Measurements from ENCODE around the gene PTPN9.
"Not testable (repeated sequence)": the region's sequence is repeated elsewhere in the genome, so short reads cannot be mapped to it uniquely, and the experiment has no call there.

PTPN9 gene

GRCh38 chr15:75452865-75453702, 126.0 kb downstream of the PTPN9 start:
- peak; percentile 22 for DNase-seq

- peak; percentile 28 for DNase-seq
Measured at GRCh38 chr15:75452364-75452864, 126.7 kb downstream of the PTPN9 start.

DNA sequence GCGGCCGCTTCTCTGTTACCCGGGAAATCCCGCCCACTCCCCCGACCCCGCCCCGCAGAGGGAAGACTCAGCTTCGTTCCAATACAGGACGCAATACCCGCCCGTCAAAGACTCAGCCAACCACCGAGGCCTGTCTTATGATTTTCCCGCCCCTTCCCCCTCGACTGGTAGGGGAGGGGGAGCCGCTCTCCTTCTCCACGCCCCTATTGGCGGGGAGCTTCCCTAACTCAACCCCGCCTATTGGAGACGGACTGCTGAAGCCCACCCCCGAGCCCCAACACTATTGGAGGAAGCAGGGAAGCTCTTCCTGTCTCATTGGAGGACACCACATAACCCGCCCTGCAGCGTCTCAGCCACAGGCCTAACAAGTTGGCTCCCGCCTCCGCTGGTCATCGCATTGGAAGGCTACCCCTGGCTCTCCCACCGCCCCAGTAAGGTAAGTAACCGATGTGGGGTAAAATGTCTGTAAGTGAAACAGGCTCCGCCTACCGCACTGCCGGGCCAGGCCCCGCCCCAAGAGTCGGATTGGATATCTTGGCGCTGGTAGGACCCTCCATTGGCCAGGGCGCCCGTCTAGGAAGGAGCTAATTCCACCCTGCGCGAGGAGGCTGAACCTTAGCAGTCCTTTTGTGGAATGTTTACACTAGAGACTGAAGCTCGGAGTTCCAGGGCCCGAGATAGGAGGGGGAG, 127.3 kb downstream of the PTPN9 start, which contains the start of gene SIN3A:
Gene SIN3A (minus strand): TSS at position 17 of the 690 bp plus-strand sequence. CDS start 21,315 bp downstream, outside the sequence.
- DNase-seq: peak; percentile 99

DNA sequence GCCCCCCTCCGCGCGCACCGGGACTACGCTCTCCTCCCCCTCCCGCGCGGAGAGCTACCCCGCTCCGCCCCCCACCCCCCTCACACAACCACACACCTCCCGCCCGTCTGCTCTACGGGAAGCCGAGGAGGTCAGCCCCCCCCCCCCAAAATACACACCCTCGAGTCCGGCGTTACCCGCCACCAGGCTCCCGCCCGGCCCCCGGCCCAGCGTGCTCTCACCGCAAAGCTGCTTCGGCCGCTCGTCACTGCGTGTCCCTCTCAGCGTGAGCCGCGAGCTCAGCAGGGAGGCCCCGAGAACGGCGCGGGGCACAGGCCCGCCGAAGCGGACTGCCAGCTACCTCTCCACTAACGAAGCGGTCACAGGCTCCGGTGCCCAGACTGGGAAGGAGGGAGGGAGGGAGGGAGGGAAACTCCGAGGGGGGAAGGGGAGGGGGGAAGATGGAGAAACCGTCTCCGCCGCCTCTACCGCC, 127.9 kb downstream of the PTPN9 start:
- DNase-seq: no peak

DNA sequence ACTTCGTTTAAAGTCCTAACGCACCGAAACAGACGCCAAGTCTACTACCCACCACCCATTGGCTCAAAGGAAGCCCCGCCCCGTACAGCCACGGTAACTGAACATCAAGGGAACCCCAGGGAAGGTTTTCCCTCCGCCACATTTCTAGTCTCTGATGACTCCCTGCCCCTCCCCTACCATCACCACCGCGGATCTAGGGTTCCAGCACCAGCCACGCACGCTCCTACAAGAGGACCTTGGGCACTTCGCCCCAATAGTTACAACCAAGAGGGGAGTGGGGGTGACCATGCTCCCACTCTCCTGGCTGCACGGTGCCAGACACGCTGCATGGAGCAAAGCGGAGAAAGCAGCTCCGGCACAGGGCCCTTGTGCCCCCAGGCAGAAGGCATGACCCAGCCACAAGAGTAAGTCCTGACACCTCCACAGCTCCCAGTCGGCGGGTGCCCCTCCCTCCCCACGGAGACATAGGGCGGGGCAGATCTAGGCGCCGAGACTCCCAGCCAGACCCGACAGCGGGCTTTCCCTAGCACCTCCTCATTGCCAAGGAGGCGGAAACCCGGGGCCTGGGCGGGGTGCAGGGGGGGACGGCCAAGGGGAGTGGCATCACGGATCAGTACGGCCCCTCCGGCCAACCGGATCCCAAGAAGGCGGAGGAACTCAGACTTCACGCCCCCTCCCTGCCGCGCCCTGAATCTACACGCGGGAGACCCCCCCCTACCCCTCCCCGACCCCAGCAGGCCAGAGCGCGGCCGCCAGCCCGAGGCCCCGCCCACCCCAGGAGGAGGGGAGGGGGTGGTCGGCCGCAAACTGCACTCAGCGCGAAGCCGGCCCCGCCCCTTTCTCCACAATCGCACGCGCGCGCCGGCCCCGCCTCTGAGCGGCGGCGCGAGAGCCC, 128.6 kb downstream of the PTPN9 start:
- peak; percentile 92 for DNase-seq

GRCh38 chr15:75449585-75450306, 129.4 kb downstream of the PTPN9 start:
- no peak for DNase-seq

- peak; percentile 54 for DNase-seq
Measured at GRCh38 chr15:75448171-75448570, 130.9 kb downstream of the PTPN9 start.

- DNase-seq: no peak
Measured at GRCh38 chr15:75446151-75446550, 133.0 kb downstream of the PTPN9 start.

GRCh38 chr15:75445324-75445723, 133.8 kb downstream of the PTPN9 start:
- not testable (repeated sequence) for DNase-seq

DNA sequence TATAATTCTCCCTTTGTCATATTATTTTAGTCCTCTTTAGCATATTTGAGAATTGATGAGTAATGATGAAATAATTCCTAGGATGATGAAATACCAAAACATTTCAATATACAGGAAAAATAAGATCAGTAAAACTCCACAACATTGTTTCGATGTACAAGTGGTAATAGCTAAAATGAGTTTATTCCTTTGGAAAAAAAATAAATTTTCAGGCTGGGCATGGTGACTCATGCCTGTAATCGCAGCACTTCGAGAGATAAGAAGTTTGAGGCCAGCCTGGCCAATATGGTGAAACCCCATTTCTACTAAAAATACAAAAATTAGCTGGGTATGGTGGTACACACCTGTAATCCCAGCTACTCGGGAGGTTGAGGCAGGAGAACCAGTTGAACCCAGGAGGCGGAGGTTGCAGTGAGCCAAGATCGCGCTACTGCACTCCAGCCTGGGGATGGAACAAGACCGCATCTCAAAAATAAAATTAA, 135.1 kb downstream of the PTPN9 start:
- not testable (repeated sequence) for DNase-seq

DNA sequence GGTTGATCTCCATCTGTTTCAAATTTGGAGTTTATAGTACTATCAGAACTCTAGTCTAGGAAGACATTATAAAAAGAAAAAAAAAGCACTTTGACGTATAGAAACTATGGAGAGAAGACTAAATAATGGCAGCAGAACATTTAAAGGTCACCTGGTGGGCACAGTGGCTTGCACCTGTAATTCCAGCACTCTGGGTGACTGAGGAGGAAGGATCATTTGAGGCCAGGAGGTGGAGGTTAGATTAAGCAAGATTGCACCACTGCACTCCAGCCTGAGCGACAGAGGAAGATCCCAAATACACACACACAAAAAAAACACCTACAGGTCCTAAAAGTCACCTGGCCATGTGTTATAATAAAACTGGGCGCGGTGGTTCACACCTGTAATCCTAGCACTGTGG, 141.4 kb downstream of the PTPN9 start:
- DNase-seq: no peak

DNA sequence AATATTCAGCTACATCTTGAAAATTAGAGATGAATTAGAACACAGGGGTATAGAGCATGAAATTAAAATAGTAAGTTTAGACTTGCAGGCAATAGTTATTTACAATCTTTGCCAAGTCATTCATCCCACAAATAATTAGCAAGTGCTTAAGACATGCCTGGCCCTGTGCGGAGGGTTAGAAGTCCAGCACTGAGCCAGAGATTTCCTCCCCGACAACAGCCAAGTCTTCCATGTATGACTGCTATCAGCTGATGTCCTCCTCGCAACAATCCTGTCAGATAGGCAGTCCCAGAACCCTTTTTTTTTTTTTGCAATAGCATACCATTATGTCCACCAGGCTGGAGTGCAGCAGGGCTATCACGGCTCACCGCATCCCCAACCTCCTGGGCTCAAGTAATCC, 142.2 kb downstream of the PTPN9 start:
- no peak for DNase-seq

DNA sequence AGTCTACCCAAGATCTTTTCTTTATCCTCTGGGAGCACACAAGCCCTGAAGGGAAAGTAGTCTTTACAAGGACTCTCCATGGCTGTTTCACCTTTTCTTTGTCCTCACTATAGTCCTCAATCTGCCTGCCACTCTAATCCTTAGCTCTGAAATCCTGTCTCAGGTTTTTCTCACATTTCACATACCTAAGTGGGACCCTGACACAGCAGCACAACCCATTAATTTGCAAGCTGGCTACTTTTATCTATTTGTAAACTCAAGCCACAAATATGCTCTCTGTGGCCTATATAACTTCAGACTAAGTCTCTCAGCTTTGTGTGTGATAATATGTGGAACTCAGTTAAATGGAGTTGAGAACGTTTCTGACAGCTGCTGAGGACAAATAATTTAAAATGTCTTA, 147.4 kb downstream of the PTPN9 start:
- DNase-seq: no peak

GRCh38 chr15:75431270-75431669, 147.8 kb downstream of the PTPN9 start:
- no peak for DNase-seq

DNA sequence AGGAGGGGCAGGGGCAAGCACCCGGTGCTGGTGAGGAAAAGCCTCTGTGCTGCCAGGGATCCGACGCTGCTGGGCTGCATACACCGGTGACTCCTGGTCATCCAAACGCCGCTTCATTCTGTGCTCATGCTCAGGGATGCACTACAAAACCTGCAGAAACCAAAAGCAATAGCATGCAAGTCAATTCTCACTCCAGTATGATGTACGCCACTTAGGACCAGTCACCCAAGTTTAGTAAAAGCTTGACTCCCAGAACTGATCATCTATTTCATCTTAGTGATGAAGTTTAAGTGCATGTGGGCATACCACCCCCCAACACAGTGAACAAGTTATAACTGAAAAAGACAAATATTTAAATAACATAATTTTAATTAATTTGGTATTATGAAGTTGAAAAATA, 148.9 kb downstream of the PTPN9 start:
- no peak for DNase-seq

DNA sequence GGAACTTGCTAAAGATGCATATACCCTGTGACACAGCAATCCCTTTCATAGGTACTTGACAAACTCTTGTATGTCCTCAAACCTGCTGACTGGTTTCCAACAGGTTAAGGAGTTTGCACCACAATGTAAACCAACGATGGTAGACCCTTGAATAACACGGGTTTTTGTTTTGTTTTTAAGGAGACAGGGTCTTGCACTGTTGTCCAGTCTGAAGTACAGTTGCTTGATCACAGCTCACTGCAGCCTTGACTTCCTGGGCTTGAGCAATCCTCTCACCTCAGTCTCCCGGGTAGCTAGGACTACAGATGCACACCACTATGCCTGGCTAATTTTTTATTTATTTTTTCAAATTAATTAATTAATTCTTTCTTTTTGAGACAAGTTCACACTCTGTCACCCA, 151.0 kb downstream of the PTPN9 start:
- no peak for DNase-seq

DNA sequence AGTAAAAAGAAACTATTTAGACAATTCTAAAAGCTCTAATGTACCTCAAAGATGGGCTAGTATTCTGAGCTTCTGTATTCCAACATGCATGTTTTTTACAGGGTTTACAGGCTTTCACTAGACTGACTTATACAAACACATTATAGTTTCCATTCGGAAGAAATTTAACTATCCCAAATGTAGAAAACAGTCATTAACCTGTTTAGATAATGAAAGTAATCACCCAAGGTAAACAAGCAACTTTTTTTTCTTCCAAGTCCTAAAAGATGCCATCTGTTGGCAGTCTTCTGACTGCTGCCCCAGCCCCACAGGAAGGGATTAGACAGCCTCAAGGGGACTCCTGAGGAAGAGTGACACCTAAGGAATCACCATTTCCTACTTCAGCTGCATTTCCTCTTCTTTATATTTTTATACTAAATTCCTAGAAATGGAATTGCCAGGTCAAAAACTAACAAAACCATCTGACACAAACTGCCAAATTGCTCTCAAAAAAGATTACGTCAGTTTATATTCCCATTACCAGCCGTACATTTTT, 153.1 kb downstream of the PTPN9 start:
- DNase-seq: peak; percentile 16

DNA sequence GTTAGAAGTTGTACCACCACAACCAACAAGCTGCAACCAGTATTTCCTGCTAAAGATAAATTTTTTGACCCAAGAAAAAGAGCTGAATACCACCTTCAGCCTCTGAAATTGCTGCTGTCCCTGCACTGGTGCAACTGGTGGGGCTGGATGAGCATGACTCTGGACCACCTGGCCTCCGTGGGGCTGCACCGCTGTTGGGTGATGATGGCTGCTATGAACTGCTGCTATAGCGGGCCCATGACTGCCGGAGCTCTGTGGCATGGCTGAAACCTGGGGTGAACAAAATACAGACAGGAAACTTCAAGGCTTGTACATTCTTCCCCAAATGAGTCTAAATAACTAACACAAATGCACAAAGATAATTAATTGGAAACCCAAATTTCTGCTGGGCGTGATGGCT, 156.6 kb downstream of the PTPN9 start:
- DNase-seq: no peak

DNA sequence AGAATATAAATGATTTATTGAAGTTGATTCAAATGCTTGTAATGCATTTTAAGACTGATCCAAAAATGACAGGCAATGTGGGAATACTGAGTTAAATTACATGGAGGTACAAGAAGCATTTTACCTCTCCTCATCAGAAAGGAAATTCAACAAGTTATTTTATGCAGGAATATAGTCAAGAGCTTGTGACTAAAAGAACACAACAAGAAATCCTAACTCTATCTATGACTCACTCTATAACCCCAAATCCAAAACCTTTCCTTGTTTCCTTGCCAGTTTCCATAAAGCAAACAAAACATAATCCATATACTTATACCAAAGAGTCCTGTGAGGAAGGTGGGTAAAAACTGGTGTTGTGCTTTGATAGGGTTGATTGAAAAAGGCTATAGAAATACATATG, 158.4 kb downstream of the PTPN9 start:
- no peak for DNase-seq

DNA sequence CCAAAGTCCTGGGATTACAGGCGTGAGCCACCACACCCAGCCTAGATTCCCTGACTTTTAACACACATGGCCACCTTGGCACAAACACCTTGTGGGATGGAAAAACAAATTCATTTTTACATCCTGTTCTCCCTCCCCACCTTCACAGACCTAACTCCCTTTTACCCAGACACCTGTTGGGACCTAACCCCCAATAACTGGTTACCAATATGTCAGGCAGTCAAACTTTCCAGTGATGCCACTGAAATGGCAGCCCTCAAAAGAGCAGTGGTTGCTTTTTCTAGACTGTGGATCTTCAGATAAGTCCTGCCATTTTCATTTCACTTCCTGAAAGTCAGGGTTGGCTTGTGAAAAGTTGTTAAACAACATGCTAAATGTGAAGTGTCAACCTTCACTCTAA, 162.5 kb downstream of the PTPN9 start:
- no peak for DNase-seq

Measured in GF-D8 (cell line).